ENCODE measurements around the gene MAGI2. TPM values are rescaled to one million over a fixed set of nuclear protein-coding genes. Genes with fewer than 3 reads are reported as not detected.

MAGI2 gene
- total RNA-seq, 1 experiment from 2014 or later, result 0.07 TPM

GRCh38 chr7:78406531-78406930 lies 1046.9 kb downstream of the MAGI2 start:
- Mint-ChIP-seq H3K9me3 (ENCODE audit: unreplicated experiment) (no peaks in the 10 kb centered on the region), H3K36me3 (ENCODE audit: insufficient read depth, unreplicated experiment) (no peaks in the 10 kb centered on the region), H3K27ac (ENCODE audit: low read depth, unreplicated experiment) (no peak overlapping the region), H3K27me3 (ENCODE audit: insufficient read depth, unreplicated experiment) (peaks cover 52% of the 10 kb centered on the region), H3K4me3 (ENCODE audit: unreplicated experiment) (no peak overlapping the region), H3K4me1 (ENCODE audit: insufficient read depth, unreplicated experiment) (no peaks in the 10 kb centered on the region)
- BruUV-seq (replicated peaks), result no TSS peak
- intact Hi-C loops (cut with micrococcal nuclease), result no loop called here
- POLR2A ChIA-PET, result no interaction called here
- DNase-seq (ENCODE audit: unreplicated experiment), result no peak
- CTCF ChIA-PET, result no interaction called here
- TF ChIP-seq, protein P1, sequence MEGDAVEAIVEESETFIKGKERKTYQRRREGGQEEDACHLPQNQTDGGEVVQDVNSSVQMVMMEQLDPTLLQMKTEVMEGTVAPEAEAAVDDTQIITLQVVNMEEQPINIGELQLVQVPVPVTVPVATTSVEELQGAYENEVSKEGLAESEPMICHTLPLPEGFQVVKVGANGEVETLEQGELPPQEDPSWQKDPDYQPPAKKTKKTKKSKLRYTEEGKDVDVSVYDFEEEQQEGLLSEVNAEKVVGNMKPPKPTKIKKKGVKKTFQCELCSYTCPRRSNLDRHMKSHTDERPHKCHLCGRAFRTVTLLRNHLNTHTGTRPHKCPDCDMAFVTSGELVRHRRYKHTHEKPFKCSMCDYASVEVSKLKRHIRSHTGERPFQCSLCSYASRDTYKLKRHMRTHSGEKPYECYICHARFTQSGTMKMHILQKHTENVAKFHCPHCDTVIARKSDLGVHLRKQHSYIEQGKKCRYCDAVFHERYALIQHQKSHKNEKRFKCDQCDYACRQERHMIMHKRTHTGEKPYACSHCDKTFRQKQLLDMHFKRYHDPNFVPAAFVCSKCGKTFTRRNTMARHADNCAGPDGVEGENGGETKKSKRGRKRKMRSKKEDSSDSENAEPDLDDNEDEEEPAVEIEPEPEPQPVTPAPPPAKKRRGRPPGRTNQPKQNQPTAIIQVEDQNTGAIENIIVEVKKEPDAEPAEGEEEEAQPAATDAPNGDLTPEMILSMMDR (IDR thresholded peaks at IDR 0.05; ENCODE audit: unreplicated experiment), result no peak

DNA sequence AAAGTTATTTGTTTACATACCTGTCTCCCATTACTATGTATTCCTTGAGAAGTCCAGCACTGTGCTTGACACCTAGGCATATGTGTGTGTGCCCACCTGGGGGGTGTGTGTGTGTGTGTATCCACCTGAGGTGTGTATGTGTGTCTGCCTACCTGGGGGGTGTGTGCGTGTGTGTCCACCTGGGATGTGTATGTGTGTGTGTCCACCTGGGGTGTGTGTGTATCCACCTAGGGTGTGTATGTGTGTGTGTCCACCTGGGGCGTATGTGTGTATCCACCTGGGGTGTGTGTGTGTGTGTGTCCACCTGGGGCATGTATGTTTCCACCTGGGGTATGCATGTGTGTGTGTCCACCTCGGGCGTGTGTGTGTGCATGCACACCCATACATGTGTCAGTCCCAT lies 1051.4 kb downstream of the MAGI2 start:
- ChIA-PET POLR2A (no interaction called here), CTCF (no interaction called here)
- no TSS peak for BruUV-seq (replicated peaks)
- Mint-ChIP-seq H3K4me1 (ENCODE audit: insufficient read depth, unreplicated experiment) (no peaks in the 10 kb centered on the region), H3K27ac (ENCODE audit: low read depth, unreplicated experiment) (no peak overlapping the region), H3K27me3 (ENCODE audit: insufficient read depth, unreplicated experiment) (peaks cover 75% of the 10 kb centered on the region), H3K9me3 (ENCODE audit: unreplicated experiment) (no peaks in the 10 kb centered on the region), H3K4me3 (ENCODE audit: unreplicated experiment) (no peak overlapping the region), H3K36me3 (ENCODE audit: insufficient read depth, unreplicated experiment) (no peaks in the 10 kb centered on the region)
- TF ChIP-seq, protein P1 (IDR thresholded peaks at IDR 0.05; ENCODE audit: unreplicated experiment), result no peak
- no peak for DNase-seq (ENCODE audit: unreplicated experiment)
- intact Hi-C loops (cut with micrococcal nuclease), result no loop called here

- H3K4me1 Mint-ChIP-seq (ENCODE audit: insufficient read depth, unreplicated experiment), result no peaks in the 10 kb centered on the region
- no peak overlapping the region for H3K27ac Mint-ChIP-seq (ENCODE audit: low read depth, unreplicated experiment)
- intact Hi-C loops (cut with micrococcal nuclease), result no loop called here
- TF ChIP-seq, protein P1 (IDR thresholded peaks at IDR 0.05; ENCODE audit: unreplicated experiment), result no peak
- no peaks in the 10 kb centered on the region for H3K36me3 Mint-ChIP-seq (ENCODE audit: insufficient read depth, unreplicated experiment)
- peaks cover 83% of the 10 kb centered on the region for H3K27me3 Mint-ChIP-seq (ENCODE audit: insufficient read depth, unreplicated experiment)
- H3K4me3 Mint-ChIP-seq (ENCODE audit: unreplicated experiment), result no peak overlapping the region
- DNase-seq (ENCODE audit: unreplicated experiment), result no peak
- POLR2A ChIA-PET, result no interaction called here
- CTCF ChIA-PET, result interaction anchor here (0.6 kb wide), 1 partner anchor 763 kb away, joined by 3 read pairs; no protein-coding TSS in a partner anchor
- no TSS peak for BruUV-seq (replicated peaks)
- no peaks in the 10 kb centered on the region for H3K9me3 Mint-ChIP-seq (ENCODE audit: unreplicated experiment)
Measured at GRCh38 chr7:78400038-78400437, 1053.4 kb downstream of the MAGI2 start.

GRCh38 chr7:78399033-78399769 lies 1054.3 kb downstream of the MAGI2 start:
- DNase-seq (ENCODE audit: unreplicated experiment), result no peak
- intact Hi-C loops (cut with micrococcal nuclease), result no loop called here
- TF ChIP-seq, protein P1 (IDR thresholded peaks at IDR 0.05; ENCODE audit: unreplicated experiment), result no peak
- Mint-ChIP-seq H3K36me3 (ENCODE audit: insufficient read depth, unreplicated experiment) (no peaks in the 10 kb centered on the region), H3K27ac (ENCODE audit: low read depth, unreplicated experiment) (no peak overlapping the region), H3K4me3 (ENCODE audit: unreplicated experiment) (no peak overlapping the region), H3K9me3 (ENCODE audit: unreplicated experiment) (no peaks in the 10 kb centered on the region), H3K27me3 (ENCODE audit: insufficient read depth, unreplicated experiment) (peaks cover 83% of the 10 kb centered on the region), H3K4me1 (ENCODE audit: insufficient read depth, unreplicated experiment) (no peaks in the 10 kb centered on the region)
- ChIA-PET POLR2A (no interaction called here), CTCF (interaction anchor here (0.6 kb wide), 1 partner anchor 763 kb away, joined by 3 read pairs; no protein-coding TSS in a partner anchor)
- BruUV-seq (replicated peaks), result no TSS peak

Measured in MCF 10A (cell line).